Progenitor cell of endocrine pancreas (in vitro differentiated cells): ENCODE data around the gene ANGEL2. TPM values are rescaled to one million over a fixed set of nuclear protein-coding genes. Genes with fewer than 3 reads are reported as not detected.

Source experiments
- DNase-seq: peaks from one replicate; pipeline ENCODE4 v3.0.0; 2021; ENCODE audit warnings: low spot score; ENCODE audit not compliant: unreplicated experiment
- H3K27ac Mint-ChIP-seq: 2 replicates; pipeline ENCODE4 v1.8.0; 2021; ENCODE audit warnings: mild to moderate bottlenecking, moderate library complexity, mixed read lengths
- H3K27me3 Mint-ChIP-seq: 2 replicates; pipeline ENCODE4 v1.8.0; 2021; ENCODE audit warnings: mixed read lengths
- H3K36me3 Mint-ChIP-seq: 2 replicates; pipeline ENCODE4 v1.8.0; 2022; ENCODE audit warnings: mixed read lengths; ENCODE audit not compliant: insufficient read depth
- H3K4me1 Mint-ChIP-seq: 2 replicates; pipeline ENCODE4 v1.8.0; 2021; ENCODE audit warnings: low read depth, mixed read lengths
- H3K4me3 Mint-ChIP-seq: 2 replicates; pipeline ENCODE4 v1.8.0; 2021; ENCODE audit warnings: low read depth, mild to moderate bottlenecking, moderate library complexity, mixed read lengths
- H3K9me3 Mint-ChIP-seq: 2 replicates; pipeline ENCODE4 v1.8.0; 2021; ENCODE audit warnings: low read depth, mixed read lengths
- total RNA-seq: library from RNA; stranded (reverse); gene quantifications from 2 replicates; pipeline ENCODE4 v1.2.1, GENCODE V29; 2021
- TF ChIP-seq, protein P1 (sequence below): fragments of 200-600 bp; sonication (generic); IDR thresholded peaks from one replicate; pipeline ENCODE4 v1.5.0; 2021; ENCODE audit warnings: antibody characterized with exemption, mild to moderate bottlenecking; ENCODE audit not compliant: unreplicated experiment

ANGEL2 gene
- total RNA-seq, 1 donor from 2014 or later = 50.6 TPM

DNA sequence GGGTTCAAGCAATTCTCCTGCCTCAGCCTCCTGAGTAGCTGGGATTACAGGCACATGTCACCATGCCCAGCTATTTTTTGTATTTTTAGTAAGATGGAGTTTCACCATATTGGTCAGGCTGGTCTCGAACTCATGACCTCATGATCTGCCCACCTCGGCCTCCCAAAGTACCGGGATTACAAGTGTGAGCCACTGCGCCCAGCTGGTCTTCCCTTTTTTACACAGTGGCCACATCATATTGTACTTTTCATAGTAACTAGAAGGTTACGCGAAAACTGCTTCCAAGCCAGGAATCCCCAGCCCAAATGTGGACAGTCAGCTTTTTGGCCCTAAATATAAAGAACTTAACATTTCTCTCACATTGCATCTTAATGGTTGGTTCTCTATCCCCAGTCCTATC, 61.2 kb downstream of the ANGEL2 start:
- H3K27me3 Mint-ChIP-seq = peaks cover 10% of the 10 kb centered on the region
- peaks cover 4% of the 10 kb centered on the region for H3K4me1 Mint-ChIP-seq
- no peak overlapping the region for H3K4me3 Mint-ChIP-seq

DNA sequence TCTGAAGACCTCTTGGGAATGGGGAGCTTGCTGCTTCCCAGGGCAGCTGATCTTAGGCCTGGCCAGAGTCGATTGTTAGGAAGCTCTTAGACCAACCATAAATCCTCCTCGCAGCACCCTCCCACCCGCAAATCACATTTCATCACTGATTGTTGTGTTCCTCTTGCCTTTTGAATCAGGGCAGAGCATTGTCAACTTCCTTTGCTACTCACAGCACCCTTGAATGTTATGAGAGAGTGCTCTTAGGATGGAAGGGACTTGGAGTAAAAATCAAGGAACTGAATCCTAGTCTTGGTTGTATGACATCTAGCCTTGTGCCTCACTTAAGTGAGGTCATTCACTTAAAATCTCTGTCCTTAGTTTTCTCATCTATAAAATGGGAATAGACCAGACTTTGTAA, 62.3 kb downstream of the ANGEL2 start:
- Mint-ChIP-seq H3K4me1 (peaks cover 4% of the 10 kb centered on the region), H3K9me3 (no peaks in the 10 kb centered on the region), H3K4me3 (no peak overlapping the region), H3K27ac (no peak overlapping the region), H3K27me3 (peaks cover 20% of the 10 kb centered on the region), H3K36me3 (peaks cover 6% of the 10 kb centered on the region)
- DNase-seq = no peak
- TF ChIP-seq, protein P1, sequence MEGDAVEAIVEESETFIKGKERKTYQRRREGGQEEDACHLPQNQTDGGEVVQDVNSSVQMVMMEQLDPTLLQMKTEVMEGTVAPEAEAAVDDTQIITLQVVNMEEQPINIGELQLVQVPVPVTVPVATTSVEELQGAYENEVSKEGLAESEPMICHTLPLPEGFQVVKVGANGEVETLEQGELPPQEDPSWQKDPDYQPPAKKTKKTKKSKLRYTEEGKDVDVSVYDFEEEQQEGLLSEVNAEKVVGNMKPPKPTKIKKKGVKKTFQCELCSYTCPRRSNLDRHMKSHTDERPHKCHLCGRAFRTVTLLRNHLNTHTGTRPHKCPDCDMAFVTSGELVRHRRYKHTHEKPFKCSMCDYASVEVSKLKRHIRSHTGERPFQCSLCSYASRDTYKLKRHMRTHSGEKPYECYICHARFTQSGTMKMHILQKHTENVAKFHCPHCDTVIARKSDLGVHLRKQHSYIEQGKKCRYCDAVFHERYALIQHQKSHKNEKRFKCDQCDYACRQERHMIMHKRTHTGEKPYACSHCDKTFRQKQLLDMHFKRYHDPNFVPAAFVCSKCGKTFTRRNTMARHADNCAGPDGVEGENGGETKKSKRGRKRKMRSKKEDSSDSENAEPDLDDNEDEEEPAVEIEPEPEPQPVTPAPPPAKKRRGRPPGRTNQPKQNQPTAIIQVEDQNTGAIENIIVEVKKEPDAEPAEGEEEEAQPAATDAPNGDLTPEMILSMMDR = no peak

More for the DNA sequence above, 61.2 kb downstream of the ANGEL2 start:
- Mint-ChIP-seq H3K36me3 (peaks cover 6% of the 10 kb centered on the region), H3K9me3 (no peaks in the 10 kb centered on the region), H3K27ac (no peak overlapping the region)
- TF ChIP-seq, protein P1 = no peak
- DNase-seq = no peak

DNA sequence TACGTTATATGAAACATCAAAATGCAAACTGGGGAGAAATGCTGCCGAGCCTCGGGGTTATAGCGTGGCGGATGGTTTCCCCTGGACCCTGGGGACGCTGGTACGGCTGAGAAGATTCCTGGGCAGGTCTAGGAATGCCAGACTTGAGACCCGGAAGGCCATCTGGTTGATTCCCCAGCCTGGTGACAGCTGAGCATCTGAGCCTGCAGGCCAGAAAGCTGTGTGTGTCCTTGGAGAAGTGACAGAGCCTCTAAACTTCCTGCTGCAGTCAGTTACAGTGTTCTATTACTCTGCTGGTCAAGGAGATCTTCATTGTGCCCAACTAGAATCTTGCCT, 63.1 kb downstream of the ANGEL2 start:
- no peak for DNase-seq
- no peak overlapping the region for H3K27ac Mint-ChIP-seq
- H3K4me1 Mint-ChIP-seq = peaks cover 4% of the 10 kb centered on the region
- H3K27me3 Mint-ChIP-seq = peaks cover 20% of the 10 kb centered on the region
- peaks cover 6% of the 10 kb centered on the region for H3K36me3 Mint-ChIP-seq
- TF ChIP-seq, protein P1 = no peak
- no peaks in the 10 kb centered on the region for H3K9me3 Mint-ChIP-seq
- peak overlapping the region; percentile 54 for H3K4me3 Mint-ChIP-seq

DNA sequence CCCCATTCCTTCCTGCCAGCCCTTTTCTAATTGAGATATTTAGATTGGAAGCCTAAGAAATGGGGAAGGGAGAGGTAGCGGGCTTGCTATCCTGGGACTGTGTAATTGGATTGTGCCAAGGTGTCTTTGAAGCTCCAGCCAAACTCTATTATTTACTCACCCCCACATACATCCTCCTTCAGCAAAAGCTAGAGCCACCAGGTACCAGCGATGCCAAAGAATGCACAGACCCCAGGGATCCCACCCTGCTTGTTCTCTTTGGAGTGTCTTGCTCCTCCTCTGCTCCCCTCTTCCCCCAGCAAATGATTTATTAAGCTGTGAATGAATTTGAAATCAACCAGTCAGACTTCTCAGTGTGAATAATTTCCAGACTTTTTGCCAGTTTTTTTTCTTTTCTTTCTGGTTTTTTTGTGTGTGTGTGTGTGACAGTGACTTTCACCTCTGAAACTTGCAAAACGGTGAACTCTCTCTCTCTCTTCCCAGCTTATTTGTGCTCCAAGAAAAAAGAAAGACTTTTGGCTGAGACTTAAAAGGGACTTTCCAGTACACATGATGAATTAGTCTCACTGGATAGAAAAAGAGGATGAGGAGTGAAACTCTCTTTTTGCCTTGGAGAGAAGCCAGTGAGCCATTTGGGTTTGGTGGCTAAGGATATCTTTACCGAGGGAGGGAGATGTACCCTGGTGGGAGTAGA, 63.6 kb downstream of the ANGEL2 start:
- Mint-ChIP-seq H3K36me3 (peaks cover 6% of the 10 kb centered on the region), H3K27me3 (peaks cover 20% of the 10 kb centered on the region), H3K27ac (no peak overlapping the region), H3K4me3 (peak overlapping the region; percentile 54), H3K4me1 (peaks cover 4% of the 10 kb centered on the region), H3K9me3 (no peaks in the 10 kb centered on the region)
- TF ChIP-seq, protein P1 = no peak
- DNase-seq = no peak

DNA sequence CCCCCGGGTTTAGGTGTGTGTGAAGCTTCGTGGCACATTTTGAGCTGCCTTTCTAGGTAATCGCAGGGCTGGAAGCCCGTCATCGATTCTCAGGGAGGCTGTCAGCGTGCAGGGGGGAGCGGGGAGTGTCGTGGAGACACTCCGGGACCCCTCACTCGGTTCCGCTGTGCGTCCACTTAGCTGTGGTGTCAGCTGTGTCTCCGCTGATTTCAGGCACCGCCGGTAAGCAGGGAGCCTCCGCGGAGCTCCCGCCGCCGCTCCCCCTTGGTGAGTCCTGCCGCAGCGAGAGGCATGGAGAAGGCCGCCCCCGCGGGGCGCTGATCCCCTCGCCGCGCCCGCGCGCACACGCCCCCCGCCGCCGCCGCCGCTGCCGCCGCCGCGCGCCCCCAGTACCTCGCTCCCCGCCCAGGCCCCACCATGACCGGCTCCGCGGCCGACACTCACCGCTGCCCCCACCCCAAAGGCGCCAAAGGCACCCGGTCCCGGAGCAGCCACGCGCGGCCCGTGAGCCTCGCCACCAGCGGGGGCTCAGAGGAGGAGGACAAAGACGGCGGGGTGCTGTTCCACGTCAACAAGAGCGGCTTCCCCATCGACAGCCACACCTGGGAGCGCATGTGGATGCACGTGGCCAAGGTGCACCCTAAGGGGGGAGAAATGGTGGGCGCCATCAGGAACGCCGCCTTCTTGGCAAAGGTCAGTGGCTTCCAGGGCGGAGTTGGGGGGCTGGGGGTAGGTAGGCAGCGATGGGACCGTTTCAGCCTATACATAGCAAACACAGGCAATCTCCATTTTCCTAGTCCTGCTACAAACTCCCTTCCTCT, 64.3 kb downstream of the ANGEL2 start:
- Mint-ChIP-seq H3K4me1 (peaks cover 4% of the 10 kb centered on the region), H3K9me3 (no peaks in the 10 kb centered on the region), H3K36me3 (peaks cover 4% of the 10 kb centered on the region), H3K27me3 (peaks cover 20% of the 10 kb centered on the region), H3K27ac (peak overlapping the region; percentile 94), H3K4me3 (peak overlapping the region; percentile 83)
- peak; percentile 11 for DNase-seq
- TF ChIP-seq, protein P1 = no peak
